Stimulated activated CD8-positive, alpha-beta memory T cell treated with anti-CD3 and anti-CD28 coated beads, Interleukin-4, amount 100 ng/mL, for 4 hours (primary cell): Measurements from ENCODE around the gene VWA8.
"Not testable (repeated sequence)": the region's sequence is repeated elsewhere in the genome, so short reads cannot be mapped to it uniquely, and the experiment has no call there.

Experiments
- DNase-seq, 2 donors: peaks; one replicate each; pipeline ENCODE4 v3.0.0-alpha.2; 2020; ENCODE audit warnings: low read depth in 2 of 2, low spot score in 1 of 2

Gene VWA8

GRCh38 chr13:41622432-41623429 lies 338.2 kb downstream of the VWA8 start:
- DNase-seq = no peak

GRCh38 chr13:41621716-41622431 lies 339.0 kb downstream of the VWA8 start:
- no peak for DNase-seq

GRCh38 chr13:41617633-41618032 lies 343.3 kb downstream of the VWA8 start:
- DNase-seq = not testable (repeated sequence)

- DNase-seq = no peak
Measured at GRCh38 chr13:41616151-41616550, 344.8 kb downstream of the VWA8 start.

- no peak for DNase-seq
Measured at GRCh38 chr13:41615528-41615855, 345.4 kb downstream of the VWA8 start.

- no peak for DNase-seq
Measured at GRCh38 chr13:41614671-41615527, 346.0 kb downstream of the VWA8 start.

GRCh38 chr13:41613984-41614661 lies 346.8 kb downstream of the VWA8 start:
- DNase-seq = no peak

GRCh38 chr13:41613471-41613870 lies 347.4 kb downstream of the VWA8 start:
- no peak for DNase-seq

- no peak for DNase-seq
Measured at GRCh38 chr13:41611385-41611784, 349.5 kb downstream of the VWA8 start.

- DNase-seq = no peak
Measured at GRCh38 chr13:41610404-41610803, 350.5 kb downstream of the VWA8 start.

- no peak for DNase-seq
Measured at GRCh38 chr13:41609828-41610227, 351.1 kb downstream of the VWA8 start.

- DNase-seq = no peak
Measured at GRCh38 chr13:41608839-41609177, 352.1 kb downstream of the VWA8 start.

- DNase-seq = no peak
Measured at GRCh38 chr13:41608111-41608838, 352.6 kb downstream of the VWA8 start.

- DNase-seq = no peak
Measured at GRCh38 chr13:41606646-41607045, 354.3 kb downstream of the VWA8 start.

GRCh38 chr13:41605319-41606285 lies 355.3 kb downstream of the VWA8 start:
- DNase-seq = no peak

- DNase-seq = no peak
Measured at GRCh38 chr13:41603917-41604316, 357.0 kb downstream of the VWA8 start.

GRCh38 chr13:41601718-41602445 lies 359.0 kb downstream of the VWA8 start:
- no peak for DNase-seq

GRCh38 chr13:41599619-41600018 lies 361.3 kb downstream of the VWA8 start:
- DNase-seq = no peak
